K562 (cell line): ENCODE measurements around the gene DIAPH3. TPM values are rescaled to one million over a fixed set of nuclear protein-coding genes. Genes with fewer than 3 reads are reported as not detected.

Experiments
- ATAC-seq: fragments of 200-7000 bp; cut with Tn5 transposase; 3 replicates; pipeline ENCODE4 v1.9.1; 2020; ENCODE audit warnings: moderate library complexity
- BruUV-seq: library from RNA; stranded (reverse); fragments of 400-500 nt; replicated peaks from 2 replicates; lab custom pipeline; 2021; lab: Mats Ljungman, UMichigan
- CTCF ChIA-PET: fragments of 300-600 bp; formaldehyde crosslinking; extraction: SDS; loops from one replicate; lab custom pipeline; 2021; ENCODE audit warnings: low intra/inter-chr PET ratio; lab: Yijun Ruan, JAX
- POLR2A ChIA-PET: fragments of 300-600, 350-650 bp; sonication (Branson Sonifier 250); formaldehyde crosslinking; extraction: SDS; loops from one replicate; lab custom pipeline; 2021; ENCODE audit warnings: antibody characterized with exemption, inconsistent platforms; lab: Yijun Ruan, JAX
- DNase-seq, 4 experiments: peaks; one replicate each; pipeline versions ENCODE4 v3.0.0 to v3.0.0-alpha.2; 2011 to 2018; ENCODE audit warnings: low spot score in 3 of 4, mixed read lengths in 3 of 4; ENCODE audit errors: extremely low read depth in 1 of 4
- FAIRE-seq: peaks from 2 replicates; lab custom pipeline; 2011; peaks lifted over from hg19 to GRCh38; lab: Jason Lieb, UNC
- H2AFZ ChIP-seq: 2 replicates; pipeline ENCODE4 v1.6.0; 2011; ENCODE audit warnings: low read depth, low read length, control low read depth, inconsistent platforms
- H3K27ac ChIP-seq: fragments of 200-600 bp; 3 replicates; pipeline ENCODE4 v1.8.0; 2011; ENCODE audit warnings: low read depth, mild to moderate bottlenecking, control low read depth, inconsistent platforms, low read length, moderate library complexity, mixed read lengths; ENCODE audit errors: extremely low read depth
- H3K27me3 ChIP-seq, 2 experiments: fragments of 300-600 bp in 1 of 2; 2 replicates in 1 of 2; 3 replicates in 1 of 2; pipeline versions ENCODE4 v1.6.0 to v1.8.0; 2011; ENCODE audit warnings: inconsistent platforms in 2 of 2, low read length in 2 of 2, mild to moderate bottlenecking in 1 of 2, mixed read lengths in 1 of 2, moderate library complexity in 1 of 2; ENCODE audit not compliant: control insufficient read depth in 2 of 2, insufficient read depth in 2 of 2
- H3K36me3 ChIP-seq: fragments of 300-600 bp; 3 replicates; pipeline ENCODE4 v1.8.0; 2011; ENCODE audit warnings: mild to moderate bottlenecking, low read length, inconsistent platforms; ENCODE audit not compliant: control insufficient read depth, insufficient read depth
- H3K4me1 ChIP-seq, 2 experiments: fragments of 200-600 bp in 1 of 2; replicated peaks in 1 of 2; 2 replicates in 1 of 2; 3 replicates in 1 of 2; pipeline versions ENCODE4 v1.5.1 to v1.8.0; 2011; ENCODE audit warnings: inconsistent platforms in 2 of 2, low read length in 2 of 2, mild to moderate bottlenecking in 1 of 2, mixed read lengths in 1 of 2, moderate library complexity in 1 of 2; ENCODE audit not compliant: control insufficient read depth in 2 of 2, insufficient read depth in 2 of 2
- H3K4me2 ChIP-seq: 2 replicates; pipeline ENCODE4 v1.6.1; 2011; ENCODE audit warnings: low read length, control low read depth, inconsistent platforms, mixed read lengths; ENCODE audit not compliant: insufficient read depth
- H3K4me3 ChIP-seq: fragments of 200-600 bp; sonication (generic), shearing (Covaris generic); 2 replicates; pipeline ENCODE4 v1.5.1; 2016; ENCODE audit warnings: control low read depth, inconsistent platforms
- H3K79me2 ChIP-seq: fragments of 200-600 bp; 3 replicates; pipeline ENCODE4 v1.8.0; 2011; ENCODE audit warnings: low read length, inconsistent platforms; ENCODE audit not compliant: control insufficient read depth, insufficient read depth
- H3K9ac ChIP-seq, 2 experiments: 2 replicates each; pipeline versions ENCODE4 v1.6.0 to v1.6.1; 2011; ENCODE audit warnings: low read depth in 2 of 2, low read length in 2 of 2, control low read depth in 1 of 2, inconsistent platforms in 1 of 2, mild to moderate bottlenecking in 1 of 2, mixed read lengths in 1 of 2; ENCODE audit not compliant: insufficient read depth in 1 of 2
- H3K9me1 ChIP-seq: one replicate; pipeline ENCODE4 v1.6.0; 2011; ENCODE audit warnings: inconsistent platforms, mild to moderate bottlenecking, low read length, moderate library complexity; ENCODE audit not compliant: control insufficient read depth, insufficient read depth
- H3K9me3 ChIP-seq: replicated peaks from 2 replicates; pipeline ENCODE4 v1.5.1; 2011; ENCODE audit warnings: low read depth, low read length, inconsistent platforms; ENCODE audit not compliant: control insufficient read depth, insufficient read depth
- H4K20me1 ChIP-seq: replicated peaks from 2 replicates; pipeline ENCODE4 v1.6.1; 2011; ENCODE audit warnings: low read length, inconsistent platforms, mixed read lengths; ENCODE audit not compliant: control insufficient read depth, insufficient read depth
- GABPB2 ChIP-seq: fragments of 250-450 bp; sonication (Bioruptor Pico); conservative IDR thresholded peaks from 2 replicates; pipeline ENCODE4 v1.5.1; 2021; ENCODE audit warnings: mild to moderate bottlenecking
- HMG20B ChIP-seq: fragments of 250-450 bp; sonication (Bioruptor Pico); IDR thresholded peaks from 2 replicates; pipeline ENCODE4 v1.5.0; 2021; ENCODE audit warnings: mild to moderate bottlenecking
- XRCC3 ChIP-seq: fragments of 450-650 bp; IDR thresholded peaks from 2 replicates; pipeline ENCODE4 v1.6.1; 2017; ENCODE audit warnings: mild to moderate bottlenecking, moderate library complexity
- ZNF12 ChIP-seq: sonication (generic); formaldehyde crosslinking; IDR thresholded peaks from 2 replicates; pipeline ENCODE4 v1.4.0; 2020; ENCODE audit warnings: mild to moderate bottlenecking, missing genetic modification reagents
- ZNF239 ChIP-seq: fragments of 250-450 bp; sonication (Bioruptor Pico); IDR thresholded peaks from 2 replicates; pipeline ENCODE4 v1.4.0; 2020; ENCODE audit warnings: mild to moderate bottlenecking
- WGBS: fragments of 100-300 bp; shearing (Covaris generic); methylation state at CpG from one replicate; pipeline ENCODE4 v1.1.6; 2016; ENCODE audit warnings: low coverage, mixed read lengths; ENCODE audit not compliant: insufficient coverage; ENCODE audit errors: missing lambda C conversion rate; 5-methylcytosine and 5-hydroxymethylcytosine counted together
- in situ Hi-C: fragments of 300-500 bp; cut with MboI; formaldehyde crosslinking; loops from 4 replicates; pipeline ENCODE4 v1.15.0; 2018; ENCODE audit warnings: inconsistent platforms, mixed read lengths
- intact Hi-C: fragments of 100-400 bp; cut with micrococcal nuclease; formaldehyde crosslinking; loops from 2 replicates; pipeline ENCODE4 v1.14.2; 2022
- polyA plus RNA-seq, 8 experiments: library from polyadenylated mRNA; depleted of rRNA in 4 of 8; stranded (reverse) in 5 of 8; unstranded in 3 of 8; fragments of >200 nt; fragmentation: Nextera tagmentation in 2 of 8; fragmentation: Illumina TruSeq in 1 of 8; extraction: Ambion mirVana in 2 of 8; extraction: Trizol in 1 of 8; gene quantifications; 2 replicates each; pipeline versions ENCODE4 v1.2.1 to v1.2.3, GENCODE V29; 2011 to 2014; ENCODE audit warnings: inconsistent platforms in 1 of 8, missing spikeins in 1 of 8
- total RNA-seq, 7 experiments: library from RNA; depleted of rRNA in 6 of 7; stranded (reverse); fragments of >200 nt in 6 of 7; fragmentation: Illumina TruSeq in 2 of 7; extraction: Trizol in 2 of 7; gene quantifications; 2 replicates each; pipeline versions ENCODE4 v1.2.1 to v1.2.3, GENCODE V29; 2011 to 2021; ENCODE audit warnings: low replicate concordance in 1 of 7
- TF ChIP-seq, protein P1 (sequence below): fragments of 250-450 bp; sonication (Bioruptor Pico); IDR thresholded peaks from 2 replicates; pipeline ENCODE4 v1.4.0; 2020; ENCODE audit warnings: mild to moderate bottlenecking, moderate library complexity
- TF ChIP-seq, protein P2 (sequence below): fragments of 450-650 bp; formaldehyde crosslinking; IDR thresholded peaks from 2 replicates; pipeline ENCODE4 v1.4.0; 2022; ENCODE audit warnings: missing genetic modification characterization

The DIAPH3 gene
- total and polyA plus RNA-seq, 9 of the 15 experiments (the other 6 are each of a cell fraction or from before 2014, with no cell fraction given), result 9.0 to 18.7 (median 14.7) TPM

GRCh38 chr13:59962343-59962742, 201.4 kb downstream of the DIAPH3 start:
- H3K9me1 ChIP-seq, result no peaks in the 10 kb centered on the region
- no peak overlapping the region for H3K27ac ChIP-seq
- H3K4me3 ChIP-seq, result no peak overlapping the region
- H3K9ac ChIP-seq, result no peak overlapping the region
- ChIA-PET POLR2A (no interaction called here), CTCF (no interaction called here)
- no TSS peak for BruUV-seq
- ATAC-seq, result no peak
- in situ Hi-C loops (no loop called here), intact Hi-C loops (no loop called here)
- no peaks in the 10 kb centered on the region for H3K9me3 ChIP-seq
- DNase-seq, result no peak
- no peaks in the 10 kb centered on the region for H4K20me1 ChIP-seq
- H3K79me2 ChIP-seq, result no peaks in the 10 kb centered on the region
- no peak overlapping the region for H3K4me2 ChIP-seq
- H3K4me1 ChIP-seq, result no peaks in the 10 kb centered on the region
- H2AFZ ChIP-seq, result no peak overlapping the region
- no peaks in the 10 kb centered on the region for H3K36me3 ChIP-seq
- FAIRE-seq, result no peak
- H3K27me3 ChIP-seq, result no peaks in the 10 kb centered on the region
- WGBS, result 87% methylated on average over 4 of the region's 4 CpGs
- TF ChIP-seq ZNF12 (CRISPR knock-in tag) (no peak), ZNF239 (CRISPR knock-in tag) (no peak), HMG20B (no peak), XRCC3 (no peak), GABPB2 (no peak)
- TF ChIP-seq, protein P1, sequence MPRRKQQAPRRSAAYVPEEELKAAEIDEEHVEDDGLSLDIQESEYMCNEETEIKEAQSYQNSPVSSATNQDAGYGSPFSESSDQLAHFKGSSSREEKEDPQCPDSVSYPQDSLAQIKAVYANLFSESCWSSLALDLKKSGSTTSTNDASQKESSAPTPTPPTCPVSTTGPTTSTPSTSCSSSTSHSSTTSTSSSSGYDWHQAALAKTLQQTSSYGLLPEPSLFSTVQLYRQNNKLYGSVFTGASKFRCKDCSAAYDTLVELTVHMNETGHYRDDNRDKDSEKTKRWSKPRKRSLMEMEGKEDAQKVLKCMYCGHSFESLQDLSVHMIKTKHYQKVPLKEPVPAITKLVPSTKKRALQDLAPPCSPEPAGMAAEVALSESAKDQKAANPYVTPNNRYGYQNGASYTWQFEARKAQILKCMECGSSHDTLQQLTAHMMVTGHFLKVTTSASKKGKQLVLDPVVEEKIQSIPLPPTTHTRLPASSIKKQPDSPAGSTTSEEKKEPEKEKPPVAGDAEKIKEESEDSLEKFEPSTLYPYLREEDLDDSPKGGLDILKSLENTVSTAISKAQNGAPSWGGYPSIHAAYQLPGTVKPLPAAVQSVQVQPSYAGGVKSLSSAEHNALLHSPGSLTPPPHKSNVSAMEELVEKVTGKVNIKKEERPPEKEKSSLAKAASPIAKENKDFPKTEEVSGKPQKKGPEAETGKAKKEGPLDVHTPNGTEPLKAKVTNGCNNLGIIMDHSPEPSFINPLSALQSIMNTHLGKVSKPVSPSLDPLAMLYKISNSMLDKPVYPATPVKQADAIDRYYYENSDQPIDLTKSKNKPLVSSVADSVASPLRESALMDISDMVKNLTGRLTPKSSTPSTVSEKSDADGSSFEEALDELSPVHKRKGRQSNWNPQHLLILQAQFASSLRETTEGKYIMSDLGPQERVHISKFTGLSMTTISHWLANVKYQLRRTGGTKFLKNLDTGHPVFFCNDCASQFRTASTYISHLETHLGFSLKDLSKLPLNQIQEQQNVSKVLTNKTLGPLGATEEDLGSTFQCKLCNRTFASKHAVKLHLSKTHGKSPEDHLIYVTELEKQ (CRISPR knock-in tag), result no peak
- TF ChIP-seq, protein P2, sequence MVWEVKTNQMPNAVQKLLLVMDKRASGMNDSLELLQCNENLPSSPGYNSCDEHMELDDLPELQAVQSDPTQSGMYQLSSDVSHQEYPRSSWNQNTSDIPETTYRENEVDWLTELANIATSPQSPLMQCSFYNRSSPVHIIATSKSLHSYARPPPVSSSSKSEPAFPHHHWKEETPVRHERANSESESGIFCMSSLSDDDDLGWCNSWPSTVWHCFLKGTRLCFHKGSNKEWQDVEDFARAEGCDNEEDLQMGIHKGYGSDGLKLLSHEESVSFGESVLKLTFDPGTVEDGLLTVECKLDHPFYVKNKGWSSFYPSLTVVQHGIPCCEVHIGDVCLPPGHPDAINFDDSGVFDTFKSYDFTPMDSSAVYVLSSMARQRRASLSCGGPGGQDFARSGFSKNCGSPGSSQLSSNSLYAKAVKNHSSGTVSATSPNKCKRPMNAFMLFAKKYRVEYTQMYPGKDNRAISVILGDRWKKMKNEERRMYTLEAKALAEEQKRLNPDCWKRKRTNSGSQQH (CRISPR knock-in tag), result no peak
